Sigmoid colon (tissue), 4 donors: ENCODE measurements around the gene SP9.

Source experiments
- CTCF ChIP-seq, 4 experiments: fragments of 450-650 bp in 3 of 4; fragments of 200-600 bp in 1 of 4; IDR thresholded peaks; one replicate each; pipeline ENCODE4 v1.5.1; 2016 to 2019; ENCODE audit warnings: antibody characterized with exemption in 4 of 4, mild to moderate bottlenecking in 3 of 4, moderate library complexity in 2 of 4
- EP300 ChIP-seq, 4 donors: sonication (generic); formaldehyde crosslinking; IDR thresholded peaks; one replicate each; pipeline ENCODE4 v1.6.1; 2017; ENCODE audit warnings: antibody characterized with exemption in 4 of 4
- POLR2AphosphoS5 ChIP-seq, 4 donors: sonication (generic); formaldehyde crosslinking; IDR thresholded peaks; one replicate each; pipeline ENCODE4 v1.6.1; 2017; ENCODE audit warnings: antibody characterized with exemption in 4 of 4

- TF ChIP-seq CTCF (IDR thresholded peaks at IDR 0.05) (no peak), EP300 (IDR thresholded peaks at IDR 0.05) (no peak), POLR2AphosphoS5 (IDR thresholded peaks at IDR 0.05) (peak; percentile 25 to 79 (median 58))
Observed at GRCh38 chr2:174342686-174343342, 8.1 kb downstream of the SP9 start.
